ENCODE data around the gene ZNRF1. TPM values are rescaled to one million over a fixed set of nuclear protein-coding genes. Genes with fewer than 3 reads are reported as not detected.
"Not testable (repeated sequence)": the region's sequence is repeated elsewhere in the genome, so short reads cannot be mapped to it uniquely, and the experiment has no call there.

Gene ZNRF1
- total RNA-seq, 1 donor from 2014 or later, result 19.5 TPM

GRCh38 chr16:75002474-75002873 is 3.6 kb downstream of the ZNRF1 start:
- no peak for DNase-seq

GRCh38 chr16:75003931-75004330 is 5.1 kb downstream of the ZNRF1 start:
- no peak for DNase-seq

GRCh38 chr16:75004460-75004859 is 5.6 kb downstream of the ZNRF1 start:
- DNase-seq, result no peak

- DNase-seq, result no peak
Observed at GRCh38 chr16:75005697-75006096, 6.9 kb downstream of the ZNRF1 start.

GRCh38 chr16:75007443-75007842 is 8.6 kb downstream of the ZNRF1 start:
- DNase-seq, result no peak

- DNase-seq, result no peak
Observed at GRCh38 chr16:75010427-75010826, 11.6 kb downstream of the ZNRF1 start.

GRCh38 chr16:75011634-75012307 is 12.9 kb downstream of the ZNRF1 start:
- DNase-seq, result peak; percentile 29

GRCh38 chr16:75012380-75013081 is 13.7 kb downstream of the ZNRF1 start:
- DNase-seq, result no peak

- not testable (repeated sequence) for DNase-seq
Observed at GRCh38 chr16:75013123-75013522, 14.3 kb downstream of the ZNRF1 start.

GRCh38 chr16:75014318-75014717 is 15.5 kb downstream of the ZNRF1 start:
- no peak for DNase-seq

- DNase-seq, result not testable (repeated sequence)
Observed at GRCh38 chr16:75016451-75017081, 17.7 kb downstream of the ZNRF1 start.

- no peak for DNase-seq
Observed at GRCh38 chr16:75017670-75018525, 19.1 kb downstream of the ZNRF1 start.

GRCh38 chr16:75019007-75019406 is 20.2 kb downstream of the ZNRF1 start:
- DNase-seq, result no peak

- DNase-seq, result no peak
Observed at GRCh38 chr16:75019586-75019985, 20.8 kb downstream of the ZNRF1 start.

- no peak for DNase-seq
Observed at GRCh38 chr16:75021410-75021809, 22.6 kb downstream of the ZNRF1 start.

GRCh38 chr16:75022567-75022966 is 23.7 kb downstream of the ZNRF1 start:
- no peak for DNase-seq

GRCh38 chr16:75023009-75023408 is 24.2 kb downstream of the ZNRF1 start:
- DNase-seq, result no peak

- DNase-seq, result no peak
Observed at GRCh38 chr16:75024182-75024581, 25.4 kb downstream of the ZNRF1 start.

- no peak for DNase-seq
Observed at GRCh38 chr16:75024594-75024993, 25.8 kb downstream of the ZNRF1 start.

- DNase-seq, result no peak
Observed at GRCh38 chr16:75025761-75026160, 26.9 kb downstream of the ZNRF1 start.

GRCh38 chr16:75026239-75026891 is 27.5 kb downstream of the ZNRF1 start:
- DNase-seq, result not testable (repeated sequence)

- DNase-seq, result no peak
Observed at GRCh38 chr16:75026892-75027391, 28.1 kb downstream of the ZNRF1 start.
